ENCODE results near the gene CNTNAP2.

DNA sequence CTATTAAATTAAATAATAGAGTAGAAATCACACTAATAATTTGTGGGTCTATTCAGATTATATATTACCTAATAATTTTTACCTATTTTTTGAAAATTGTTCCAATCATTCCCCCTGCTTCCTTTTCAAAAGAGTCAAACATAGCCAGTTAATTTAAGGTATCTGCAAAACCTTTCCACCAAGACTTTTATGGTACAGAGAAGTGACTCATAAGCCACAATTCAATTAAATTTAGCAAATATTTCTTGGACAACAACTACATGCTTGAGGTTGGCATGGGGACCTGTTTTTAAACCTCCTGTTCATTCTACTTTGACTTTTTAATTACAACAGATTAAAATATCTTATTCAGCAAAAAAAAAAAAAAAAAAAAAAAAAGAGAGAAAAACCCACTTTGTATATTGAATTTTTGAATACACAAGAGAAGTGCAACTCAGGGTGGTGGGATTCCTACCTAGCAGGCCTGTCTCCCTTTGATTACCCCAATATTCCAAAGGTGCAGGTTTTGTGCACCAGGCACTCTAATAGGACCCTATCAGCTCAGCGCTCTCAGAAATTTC is 2172.1 kb downstream of the CNTNAP2 start:
- TF ChIP-seq EZH2phosphoT487 (IDR thresholded peaks at IDR 0.05; ENCODE audit: insufficient read depth, low read depth) (no peak), EZH2 (IDR thresholded peaks at IDR 0.05; ENCODE audit: insufficient read depth, poor library complexity, severe bottlenecking) (no peak)

Data from GM23248 (cell line).